ENCODE results near the gene SLC25A3. TPM values are rescaled to one million over a fixed set of nuclear protein-coding genes. Genes with fewer than 3 reads are reported as not detected.

The SLC25A3 gene
- 100 to 1,000 TPM; 224 to 690 (median 542) TPM for total RNA-seq

- in situ Hi-C loops (cut with MboI; ENCODE audit: low pct_ligation_motif_present in 1 of 4, low pct_unique_long_range_greater_than_20kb in 1 of 4, low sequenced_read_pairs in 3 of 4) (loop anchor here in 1 of 4 donors (10.0 kb wide), 1 partner anchor 51 kb away; the partner anchor contains the start of genes APAF1 and IKBIP), intact Hi-C loops (cut with DNase I; ENCODE audit: low total_unique reads) (loop anchor here (10.0 kb wide), 1 partner anchor 51 kb away; the partner anchor contains the start of genes APAF1 and IKBIP)
- Histone ChIP-seq H3K27ac (peak within 1 kb of the TSS; percentile 94 to 99 (median 96)), H3K27me3 (no peaks in the 10 kb centered on the region), H3K4me1 (peaks cover 7 to 25% (median 15%) of the 10 kb centered on the region in 4 donors), H3K4me3 (peak within 1 kb of the TSS; percentile 36 to 81 (median 74)), H3K36me3 (peaks cover 0 to 16% (median 6%) of the 10 kb centered on the region in 4 donors), H3K9me3 (no peaks in the 10 kb centered on the region)
- peak; percentile 100 for TF ChIP-seq POLR2AphosphoS5 (IDR thresholded peaks at IDR 0.05)
- peak; percentile 99 for TF ChIP-seq POLR2A (IDR thresholded peaks at IDR 0.05)
- no peak for TF ChIP-seq CTCF (IDR thresholded peaks at IDR 0.05)
- no peak for TF ChIP-seq EP300 (IDR thresholded peaks at IDR 0.05; ENCODE audit: low read depth)
- DNase-seq: peak; percentile 97
- WGBS, 2 donors (ENCODE audit: low coverage in 1 of 2): 0 to 1% methylated on average over 2 to 32 of the region's 67 CpGs
These were observed at the start of gene SLC25A3 for GRCh38 chr12:98593351-98594049. Gene SLC25A3 (plus strand): TSS chr12:98593686. CDS start chr12:98593979, 293 bp downstream.

- in situ Hi-C loops (cut with MboI; ENCODE audit: low pct_ligation_motif_present in 1 of 4, low pct_unique_long_range_greater_than_20kb in 1 of 4, low sequenced_read_pairs in 3 of 4) (no loop called here), intact Hi-C loops (cut with DNase I; ENCODE audit: low total_unique reads) (no loop called here)
- no peak for DNase-seq
- no peaks in the 10 kb centered on the region for H3K27me3 ChIP-seq
- H3K9me3 ChIP-seq: no peaks in the 10 kb centered on the region
- no peak overlapping the region for H3K27ac ChIP-seq
- H3K4me1 ChIP-seq: no peaks in the 10 kb centered on the region
- TF ChIP-seq POLR2AphosphoS5 (IDR thresholded peaks at IDR 0.05) (no peak), EP300 (IDR thresholded peaks at IDR 0.05; ENCODE audit: low read depth) (no peak), CTCF (IDR thresholded peaks at IDR 0.05) (no peak), POLR2A (IDR thresholded peaks at IDR 0.05) (no peak)
- H3K36me3 ChIP-seq: peaks cover 0 to 23% (median 11%) of the 10 kb centered on the region in 4 donors
- H3K4me3 ChIP-seq: no peak overlapping the region
These were observed 49.8 kb upstream of the SLC25A3 start for GRCh38 chr12:98543701-98544100.

GRCh38 chr12:98544751-98545150 is 48.7 kb upstream of the SLC25A3 start:
- Histone ChIP-seq H3K9me3 (no peaks in the 10 kb centered on the region), H3K27ac (no peak overlapping the region), H3K36me3 (peaks cover 0 to 23% (median 11%) of the 10 kb centered on the region in 4 donors), H3K4me1 (no peaks in the 10 kb centered on the region), H3K27me3 (no peaks in the 10 kb centered on the region), H3K4me3 (no peak overlapping the region)
- no peak for TF ChIP-seq POLR2A (IDR thresholded peaks at IDR 0.05)
- no peak for TF ChIP-seq CTCF (IDR thresholded peaks at IDR 0.05)
- in situ Hi-C loops (cut with MboI; ENCODE audit: low pct_ligation_motif_present in 1 of 4, low pct_unique_long_range_greater_than_20kb in 1 of 4, low sequenced_read_pairs in 3 of 4): no loop called here
- intact Hi-C loops (cut with DNase I; ENCODE audit: low total_unique reads): no loop called here
- WGBS, 2 donors (ENCODE audit: low coverage in 1 of 2): 70 to 73% methylated on average over 1 of the region's 1 CpG
- DNase-seq: no peak

GRCh38 chr12:98549371-98550110 is 43.9 kb upstream of the SLC25A3 start:
- intact Hi-C loops (cut with DNase I; ENCODE audit: low total_unique reads) (no loop called here), in situ Hi-C loops (cut with MboI; ENCODE audit: low pct_ligation_motif_present in 1 of 4, low pct_unique_long_range_greater_than_20kb in 1 of 4, low sequenced_read_pairs in 3 of 4) (loop anchor here in 2 of 4 donors (25.0 kb wide), 2 partner anchors 113 to 438 kb away; no protein-coding TSS in a partner anchor)
- H3K27ac ChIP-seq: no peak overlapping the region
- H3K4me1 ChIP-seq: no peaks in the 10 kb centered on the region
- H3K36me3 ChIP-seq: peaks cover 0 to 21% (median 11%) of the 10 kb centered on the region in 4 donors
- no peaks in the 10 kb centered on the region for H3K27me3 ChIP-seq
- no peaks in the 10 kb centered on the region for H3K9me3 ChIP-seq
- TF ChIP-seq CTCF (IDR thresholded peaks at IDR 0.05) (no peak), POLR2AphosphoS5 (IDR thresholded peaks at IDR 0.05) (no peak), POLR2A (IDR thresholded peaks at IDR 0.05) (no peak), EP300 (IDR thresholded peaks at IDR 0.05; ENCODE audit: low read depth) (no peak)
- H3K4me3 ChIP-seq: no peak overlapping the region
- WGBS, 2 donors (ENCODE audit: low coverage in 1 of 2): 83% methylated on average over 5 of the region's 5 CpGs
- no peak for DNase-seq
